Endothelial cell of hepatic sinusoid (primary cell): ENCODE results near the gene ABHD15.

ENCODE experiments used
- in situ Hi-C: cut with HindIII; loops from 2 replicates; pipeline ENCODE4 v1.10.0; 2017; ENCODE audit warnings: low sequenced_read_pairs

Gene ABHD15

GRCh38 chr17:29583324-29584248, 16.7 kb upstream of the ABHD15 start:
- in situ Hi-C loops: no loop called here

- in situ Hi-C loops: no loop called here
These were observed 15.9 kb upstream of the ABHD15 start for GRCh38 chr17:29582772-29583171.

GRCh38 chr17:29582254-29582765, 15.5 kb upstream of the ABHD15 start:
- in situ Hi-C loops: no loop called here

- in situ Hi-C loops: no loop called here
These were observed 14.9 kb upstream of the ABHD15 start for GRCh38 chr17:29581583-29582253.

DNA sequence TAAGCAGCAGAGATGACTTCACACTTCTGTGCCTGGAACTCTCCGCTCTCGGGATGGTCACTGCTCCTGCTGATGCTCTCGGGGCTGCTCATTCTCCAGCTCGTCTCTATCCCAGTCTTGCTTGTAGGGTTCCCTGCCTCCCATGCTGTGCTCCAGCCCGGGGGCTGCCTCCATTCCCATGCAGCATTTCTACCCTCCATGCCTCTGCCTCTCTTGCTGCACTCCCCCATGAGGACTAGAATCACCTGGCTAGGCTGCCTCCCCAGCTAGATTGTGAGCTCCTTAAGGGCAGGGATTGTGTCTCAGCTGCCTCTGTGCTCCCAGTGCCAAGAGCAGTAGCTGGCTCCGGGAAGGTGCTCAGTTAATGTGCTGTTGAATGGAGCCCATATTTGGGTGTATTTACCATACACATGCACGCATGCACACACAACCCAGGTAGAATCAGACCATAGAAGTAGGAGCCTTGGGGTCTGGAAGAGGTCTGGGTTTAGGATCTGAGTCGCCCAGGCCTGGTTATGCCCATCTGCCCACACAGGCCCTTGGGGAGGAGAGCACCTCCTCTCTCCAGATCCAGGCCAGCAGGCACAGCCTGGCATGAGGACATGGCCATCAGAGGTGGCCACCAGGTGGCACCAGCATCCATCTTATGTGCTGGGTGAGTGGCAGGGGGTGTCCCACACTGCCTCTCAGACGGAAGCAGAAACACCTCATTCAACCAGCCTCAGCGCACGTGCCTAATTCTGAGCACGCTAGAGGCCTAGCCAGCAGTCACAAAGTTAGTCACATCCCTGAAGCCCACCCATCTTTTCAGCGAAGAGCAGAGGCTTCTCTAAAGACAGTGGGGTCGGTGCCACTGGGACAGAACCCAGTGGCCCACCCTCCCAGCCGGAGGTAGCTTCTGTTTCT, 13.3 kb upstream of the ABHD15 start:
- in situ Hi-C loops: no loop called here

DNA sequence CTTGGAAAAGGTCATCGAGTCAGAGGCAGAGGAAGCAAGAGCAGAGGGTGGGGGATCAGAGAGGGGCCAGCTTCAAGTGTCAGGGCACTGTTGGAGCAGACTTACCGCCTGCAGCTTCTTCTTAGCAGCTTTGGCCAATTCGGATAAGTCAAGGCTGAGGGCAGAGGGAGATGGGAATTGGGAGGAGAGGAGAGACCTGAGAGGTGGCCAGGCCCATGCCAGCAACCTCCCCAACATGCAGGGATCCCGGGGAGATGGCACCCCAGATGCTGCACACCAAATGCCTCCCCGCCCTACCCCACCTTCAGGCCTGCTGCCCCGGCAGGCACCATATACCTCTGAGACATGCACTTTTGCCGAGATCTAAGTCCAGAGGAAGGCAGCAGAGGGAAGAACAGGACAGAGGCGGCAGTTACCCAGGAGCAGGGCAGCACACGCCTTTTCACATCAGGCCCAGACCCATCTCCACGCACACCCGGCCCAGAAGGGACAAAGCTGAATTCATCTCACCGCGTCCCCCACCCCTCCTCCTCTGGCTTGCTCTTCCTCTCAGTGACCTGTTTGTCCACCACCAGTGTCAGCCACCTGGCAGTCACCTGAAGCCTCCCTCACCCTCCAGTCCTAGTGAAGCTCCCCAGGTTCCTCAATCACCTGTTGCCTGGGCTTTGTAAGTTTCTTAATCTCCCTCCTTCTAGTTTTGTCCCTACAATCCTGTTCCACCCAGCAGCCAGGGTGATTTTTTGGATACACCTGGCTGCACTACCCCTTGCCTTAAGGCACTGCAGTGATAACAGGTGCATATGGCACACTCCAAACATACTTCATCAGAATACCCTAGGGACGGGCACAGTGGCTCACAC, 12.0 kb upstream of the ABHD15 start:
- in situ Hi-C loops: no loop called here

- in situ Hi-C loops: no loop called here
These were observed 10.8 kb upstream of the ABHD15 start for GRCh38 chr17:29577385-29578211.

- in situ Hi-C loops: no loop called here
These were observed 10.1 kb upstream of the ABHD15 start for GRCh38 chr17:29577001-29577370.

GRCh38 chr17:29576214-29577000, 9.6 kb upstream of the ABHD15 start:
- in situ Hi-C loops: no loop called here

DNA sequence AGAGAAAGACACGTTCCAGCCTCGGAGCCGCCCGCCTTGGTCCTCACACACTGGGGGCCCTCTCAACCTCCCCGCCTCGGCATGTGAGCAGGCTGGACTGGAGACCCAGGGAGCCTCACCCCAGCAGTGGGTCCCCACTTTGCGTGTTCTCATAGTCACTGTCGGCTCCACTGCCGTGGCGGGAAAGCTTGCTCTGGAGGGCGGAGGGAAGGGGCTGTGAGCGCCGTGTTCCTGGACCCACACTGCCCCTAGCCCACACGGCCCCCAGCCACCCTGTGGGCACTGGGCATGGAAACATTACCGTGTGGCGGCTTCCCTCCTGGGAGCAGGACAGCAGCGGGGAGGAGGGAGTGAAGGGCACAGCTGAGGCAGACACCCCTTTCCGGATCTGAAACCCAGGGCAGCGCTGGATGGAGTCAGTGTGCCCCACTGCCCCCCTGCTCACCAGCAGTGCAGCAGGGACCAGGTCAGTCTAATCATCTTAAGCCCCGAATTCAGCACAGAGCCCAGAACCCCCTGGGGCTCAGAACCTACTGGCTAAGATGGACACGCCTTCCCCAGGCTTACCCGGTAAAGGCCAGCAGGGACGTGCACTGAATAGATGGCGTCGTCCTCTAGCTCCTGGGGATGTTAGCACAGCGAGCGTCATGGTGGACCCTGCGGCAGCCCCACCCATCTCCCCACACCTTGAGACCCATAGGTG, 8.8 kb upstream of the ABHD15 start:
- in situ Hi-C loops: no loop called here

GRCh38 chr17:29574732-29575510, 8.1 kb upstream of the ABHD15 start:
- in situ Hi-C loops: no loop called here

GRCh38 chr17:29573871-29574731, 7.3 kb upstream of the ABHD15 start:
- in situ Hi-C loops: no loop called here

DNA sequence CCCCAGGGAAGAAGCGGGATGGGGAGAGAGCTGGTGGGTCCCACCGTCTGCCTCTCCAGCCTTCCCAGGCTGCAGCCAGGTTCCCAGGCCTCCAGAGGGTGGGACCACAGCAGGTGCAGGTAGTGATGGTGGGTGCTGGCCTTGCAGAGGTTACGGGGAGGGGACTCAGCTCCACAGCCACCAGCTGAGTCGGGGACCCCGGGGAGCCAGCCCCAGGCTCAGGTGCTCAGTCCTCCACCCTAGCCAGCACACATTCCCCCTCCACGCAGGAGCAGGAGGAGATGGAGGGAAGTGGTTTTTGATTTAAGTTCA, 6.7 kb upstream of the ABHD15 start:
- in situ Hi-C loops: no loop called here

- in situ Hi-C loops: no loop called here
These were observed 6.1 kb upstream of the ABHD15 start for GRCh38 chr17:29572691-29573557.
